ENCODE data around the gene LMCD1.

- TF ChIP-seq CTCF (conservative IDR thresholded peaks at IDR 0.05; ENCODE audit: low read depth, low read length) = no peak
- no peak for TF ChIP-seq POLR2A (IDR thresholded peaks at IDR 0.05; ENCODE audit: low read depth, low read length)
- no peak for TF ChIP-seq MAFK (IDR thresholded peaks at IDR 0.05; ENCODE audit: low read depth, low read length)
- TF ChIP-seq RAD21 (IDR thresholded peaks at IDR 0.05; ENCODE audit: low read length) = no peak
- no peak for TF ChIP-seq SMC3 (IDR thresholded peaks at IDR 0.05; ENCODE audit: low read depth, low read length)
- TF ChIP-seq BHLHE40 (IDR thresholded peaks at IDR 0.05; ENCODE audit: low read depth, low read length) = no peak
- no peak for TF ChIP-seq MXI1 (IDR thresholded peaks at IDR 0.05; ENCODE audit: borderline replicate concordance, low read depth, low read length)
- no peak for TF ChIP-seq RCOR1 (IDR thresholded peaks at IDR 0.05; ENCODE audit: insufficient replicate concordance, low read length)
These were observed 45.2 kb upstream of the LMCD1 start for GRCh38 chr3:8456412-8456811.

Measured in IMR-90 (cell line).